ENCODE data around the gene SCARF1. TPM values are rescaled to one million over a fixed set of nuclear protein-coding genes. Genes with fewer than 3 reads are reported as not detected.

SCARF1 gene
- total RNA-seq, 1 experiment from 2014 or later, result 4.9 TPM

- TF ChIP-seq ZNF317 (CRISPR knock-in tag; IDR thresholded peaks at IDR 0.05; ENCODE audit: borderline replicate concordance, low read depth) (no peak), E2F1 (CRISPR knock-in tag; IDR thresholded peaks at IDR 0.05) (no peak), ZNF232 (CRISPR knock-in tag; IDR thresholded peaks at IDR 0.05) (no peak), NR2C2 (CRISPR knock-in tag; IDR thresholded peaks at IDR 0.05) (no peak), ZNF138 (CRISPR knock-in tag; conservative IDR thresholded peaks at IDR 0.05) (no peak), ZNF121 (CRISPR knock-in tag; IDR thresholded peaks at IDR 0.05) (no peak), ZMAT4 (CRISPR knock-in tag; IDR thresholded peaks at IDR 0.05) (no peak), ATF2 (CRISPR knock-in tag; IDR thresholded peaks at IDR 0.05; ENCODE audit: borderline replicate concordance, low read depth) (no peak), CDX4 (CRISPR knock-in tag; IDR thresholded peaks at IDR 0.05; ENCODE audit: borderline replicate concordance) (no peak), ZNF396 (CRISPR knock-in tag; IDR thresholded peaks at IDR 0.05; ENCODE audit: borderline replicate concordance) (no peak), NR1H2 (CRISPR knock-in tag; IDR thresholded peaks at IDR 0.05) (no peak), ELF4 (CRISPR knock-in tag; IDR thresholded peaks at IDR 0.05; ENCODE audit: low read depth) (no peak), FOXK1 (CRISPR knock-in tag; IDR thresholded peaks at IDR 0.05) (no peak)
- Mint-ChIP-seq H3K4me3 (peak overlapping the region; percentile 62), H3K27me3 (ENCODE audit: low read depth) (peaks cover 15% of the 10 kb centered on the region), H3K9me3 (no peaks in the 10 kb centered on the region), H3K27ac (0 out of 2 replicates have a peak overlapping the region, but pooled peaks have one; percentile 47), H3K4me1 (peaks cover 25% of the 10 kb centered on the region), H3K36me3 (no peaks in the 10 kb centered on the region)
- ChIA-PET CTCF (interaction anchor here (0.8 to 8.7 kb wide), 4 partner anchors 22 to 93 kb away, joined by 3 to 240 read pairs (median 4); no protein-coding TSS in a partner anchor), POLR2A (interaction anchor here (0.6 to 1.1 kb wide), 3 partner anchors 23 to 51 kb away, joined by 4 to 5 read pairs (median 4); partner anchors contain the start of gene RILP)
- no peak for ATAC-seq
- no peak for DNase-seq (ENCODE audit: low spot score)
Observed at GRCh38 chr17:1626333-1626732, 19.2 kb downstream of the SCARF1 start.

- CTCF ChIA-PET, result interaction anchor here (0.8 to 8.7 kb wide), 5 partner anchors 9 to 92 kb away, joined by 3 to 240 read pairs (median 3); no protein-coding TSS in a partner anchor
Observed at GRCh38 chr17:1625581-1625980, 20.0 kb downstream of the SCARF1 start.

More at GRCh38 chr17:1625581-1625980, 20.0 kb downstream of the SCARF1 start:
- H3K4me3 Mint-ChIP-seq, result no peak overlapping the region
- H3K36me3 Mint-ChIP-seq, result no peaks in the 10 kb centered on the region
- peaks cover 25% of the 10 kb centered on the region for H3K4me1 Mint-ChIP-seq
- TF ChIP-seq ZNF263 (CRISPR knock-in tag; IDR thresholded peaks at IDR 0.05; ENCODE audit: low read depth), result no peak
- no peak for TF ChIP-seq PREB (CRISPR knock-in tag; IDR thresholded peaks at IDR 0.05; ENCODE audit: borderline replicate concordance)
- no peak for TF ChIP-seq CREM (CRISPR knock-in tag; IDR thresholded peaks at IDR 0.05)
- TF ChIP-seq FOXJ3 (CRISPR knock-in tag; IDR thresholded peaks at IDR 0.05; ENCODE audit: borderline replicate concordance), result no peak
- no peak for TF ChIP-seq ZNF281 (CRISPR knock-in tag; IDR thresholded peaks at IDR 0.05)
- TF ChIP-seq NFE2L1 (CRISPR knock-in tag; IDR thresholded peaks at IDR 0.05), result no peak
- TF ChIP-seq SMAD3 (CRISPR knock-in tag; IDR thresholded peaks at IDR 0.05; ENCODE audit: borderline replicate concordance), result no peak
- no peak for TF ChIP-seq JUN (CRISPR knock-in tag; IDR thresholded peaks at IDR 0.05)
- TF ChIP-seq FOXK1 (CRISPR knock-in tag; IDR thresholded peaks at IDR 0.05), result no peak
- no peak for TF ChIP-seq ZNF232 (CRISPR knock-in tag; IDR thresholded peaks at IDR 0.05)
- no peak for TF ChIP-seq PRRX2 (CRISPR knock-in tag; IDR thresholded peaks at IDR 0.05)
- no peak overlapping the region for H3K27ac Mint-ChIP-seq
- no peaks in the 10 kb centered on the region for H3K9me3 Mint-ChIP-seq
- no peak for ATAC-seq
- H3K27me3 Mint-ChIP-seq (ENCODE audit: low read depth), result peaks cover 11% of the 10 kb centered on the region
- POLR2A ChIA-PET, result no interaction called here
- DNase-seq (ENCODE audit: low spot score), result no peak
